Activated CD8-positive, alpha-beta memory T cell treated with anti-CD3 and anti-CD28 coated beads, Interleukin-2, amount 50 U/mL, for 48 hours (primary cell): ENCODE data around the gene MSANTD3.
"Not testable (repeated sequence)": the region's sequence is repeated elsewhere in the genome, so short reads cannot be mapped to it uniquely, and the experiment has no call there.

Source experiments
- DNase-seq: peaks from one replicate; pipeline ENCODE4 v3.0.0-alpha.2; 2020

MSANTD3 gene

GRCh38 chr9:100430286-100430940 is 3.5 kb downstream of the MSANTD3 start:
- no peak for DNase-seq

- DNase-seq, result no peak
These were observed 4.9 kb downstream of the MSANTD3 start for GRCh38 chr9:100431886-100432285.

GRCh38 chr9:100432736-100433135 is 5.8 kb downstream of the MSANTD3 start:
- no peak for DNase-seq

- DNase-seq, result no peak
These were observed 9.6 kb downstream of the MSANTD3 start for GRCh38 chr9:100436571-100436970.

GRCh38 chr9:100437860-100438805 is 11.2 kb downstream of the MSANTD3 start:
- DNase-seq, result peak; percentile 81

GRCh38 chr9:100440071-100440470 is 13.1 kb downstream of the MSANTD3 start:
- no peak for DNase-seq

- DNase-seq, result not testable (repeated sequence)
These were observed 13.5 kb downstream of the MSANTD3 start for GRCh38 chr9:100440487-100440886.

- DNase-seq, result no peak
These were observed 15.0 kb downstream of the MSANTD3 start for GRCh38 chr9:100441911-100442361.

GRCh38 chr9:100443781-100444768 is 17.1 kb downstream of the MSANTD3 start:
- no peak for DNase-seq

GRCh38 chr9:100445161-100445902 is 18.4 kb downstream of the MSANTD3 start:
- no peak for DNase-seq

GRCh38 chr9:100445903-100446549 is 19.1 kb downstream of the MSANTD3 start:
- no peak for DNase-seq

GRCh38 chr9:100447041-100447440 is 20.1 kb downstream of the MSANTD3 start:
- no peak for DNase-seq

- DNase-seq, result no peak
These were observed 21.3 kb downstream of the MSANTD3 start for GRCh38 chr9:100448266-100448665.

GRCh38 chr9:100449420-100449819 is 22.5 kb downstream of the MSANTD3 start:
- no peak for DNase-seq

GRCh38 chr9:100452894-100453293 is 26.0 kb downstream of the MSANTD3 start:
- DNase-seq, result no peak

GRCh38 chr9:100455470-100455869 is 28.5 kb downstream of the MSANTD3 start:
- no peak for DNase-seq

GRCh38 chr9:100457517-100457916 is 30.6 kb downstream of the MSANTD3 start:
- DNase-seq, result no peak

GRCh38 chr9:100459963-100460362 is 33.0 kb downstream of the MSANTD3 start:
- DNase-seq, result no peak

- DNase-seq, result no peak
These were observed 38.3 kb downstream of the MSANTD3 start for GRCh38 chr9:100465274-100465673.

GRCh38 chr9:100465761-100466160 is 38.8 kb downstream of the MSANTD3 start:
- DNase-seq, result no peak

GRCh38 chr9:100466171-100466828 is 39.4 kb downstream of the MSANTD3 start:
- no peak for DNase-seq
